H1 (cell line): ENCODE measurements around the gene SLC38A1. TPM values are rescaled to one million over a fixed set of nuclear protein-coding genes. Genes with fewer than 3 reads are reported as not detected.

Experiments used
- CTCF ChIA-PET: fragments of 300-600 bp; sonication (Branson Sonifier 250); formaldehyde crosslinking; loops from one replicate; lab custom pipeline; 2021; ENCODE audit not compliant: partially characterized antibody; lab: Charles Lee
- POLR2A ChIA-PET: fragments of 300-600 bp; sonication (Branson Sonifier 250); formaldehyde crosslinking; loops from one replicate; lab custom pipeline; 2021; ENCODE audit warnings: inconsistent platforms; ENCODE audit not compliant: partially characterized antibody; lab: Charles Lee
- DNase-seq, 2 experiments: peaks; one replicate each; pipeline versions ENCODE4 v3.0.0 to v3.0.0-alpha.2; 2010 to 2022; ENCODE audit warnings: low spot score in 2 of 2, low read depth in 1 of 2, mixed read lengths in 1 of 2
- FAIRE-seq: peaks from 2 replicates; lab custom pipeline; 2011; peaks lifted over from hg19 to GRCh38; lab: Jason Lieb, UNC
- H2AFZ ChIP-seq: 2 replicates; pipeline ENCODE4 v1.8.1; 2012; ENCODE audit warnings: low read length, inconsistent platforms
- H2AK5ac ChIP-seq: 2 replicates; pipeline ENCODE4 v1.6.1; 2013; ENCODE audit warnings: low read depth, low read length
- H2BK120ac ChIP-seq: replicated peaks from 2 replicates; pipeline ENCODE3; 2013; ENCODE audit warnings: low read depth, low read length, inconsistent platforms
- H2BK12ac ChIP-seq: 2 replicates; pipeline ENCODE4 v1.6.1; 2013; ENCODE audit warnings: low read depth, low read length
- H2BK15ac ChIP-seq: 2 replicates; pipeline ENCODE4 v1.6.1; 2013; ENCODE audit warnings: low read length
- H2BK20ac ChIP-seq: 2 replicates; pipeline ENCODE4 v1.6.1; 2013; ENCODE audit warnings: low read length
- H2BK5ac ChIP-seq: 2 replicates; pipeline ENCODE4 v1.6.1; 2013; ENCODE audit warnings: low read depth, low read length
- H3K14ac ChIP-seq: 2 replicates; pipeline ENCODE4 v1.6.1; 2013; ENCODE audit warnings: inconsistent platforms; ENCODE audit not compliant: insufficient read length
- H3K18ac ChIP-seq: 2 replicates; pipeline ENCODE4 v1.6.1; 2013; ENCODE audit warnings: low read length; ENCODE audit errors: extremely low read depth
- H3K23ac ChIP-seq: 2 replicates; pipeline ENCODE4 v1.6.1; 2013; ENCODE audit warnings: inconsistent platforms; ENCODE audit not compliant: insufficient read length
- H3K23me2 ChIP-seq: 2 replicates; pipeline ENCODE4 v1.6.1; 2013; ENCODE audit warnings: low read depth, low read length
- H3K27ac ChIP-seq: 2 replicates; pipeline ENCODE4 v1.6.1; 2011; ENCODE audit warnings: low read depth, low read length, inconsistent platforms
- H3K27me3 ChIP-seq, 4 experiments: replicated peaks in 1 of 4; 1 replicate in 1 of 4; 2 replicates in 3 of 4; pipeline versions ENCODE4 v1.6.1 to v1.8.1; 2011 to 2013; ENCODE audit warnings: low read length in 3 of 4, mild to moderate bottlenecking in 3 of 4, inconsistent platforms in 2 of 4, mixed read lengths in 2 of 4, moderate library complexity in 1 of 4; ENCODE audit not compliant: control insufficient read depth in 3 of 4, insufficient read depth in 3 of 4; ENCODE audit errors: extremely low read depth in 1 of 4
- H3K36me3 ChIP-seq, 4 experiments: 2 replicates each; pipeline versions ENCODE4 v1.6.1 to v1.8.1; 2011 to 2013; ENCODE audit warnings: mild to moderate bottlenecking in 4 of 4, low read length in 3 of 4, moderate library complexity in 2 of 4, control low read depth in 1 of 4, inconsistent platforms in 1 of 4; ENCODE audit not compliant: insufficient read depth in 4 of 4, control insufficient read depth in 2 of 4
- H3K4ac ChIP-seq: replicated peaks from 2 replicates; pipeline ENCODE3; 2013; ENCODE audit warnings: low read length, low read depth, mixed read lengths, inconsistent platforms; ENCODE audit not compliant: insufficient read length
- H3K4me1 ChIP-seq, 4 experiments: replicated peaks in 1 of 4; 1 replicate in 1 of 4; 2 replicates in 3 of 4; pipeline versions ENCODE4 v1.6.1 to v1.8.1; 2011 to 2013; ENCODE audit warnings: low read length in 3 of 4, inconsistent platforms in 2 of 4, mixed read lengths in 1 of 4; ENCODE audit not compliant: insufficient read depth in 4 of 4, control insufficient read depth in 3 of 4
- H3K4me2 ChIP-seq, 2 experiments: 2 replicates each; pipeline versions ENCODE4 v1.6.1 to v1.8.1; 2011 to 2013; ENCODE audit warnings: low read depth in 2 of 2, low read length in 2 of 2, control low read depth in 1 of 2, inconsistent platforms in 1 of 2, mild to moderate bottlenecking in 1 of 2; ENCODE audit not compliant: insufficient read depth in 1 of 2
- H3K4me3 ChIP-seq, 4 experiments: fragments of 200-600, 300-600 bp in 1 of 4; sonication (generic), shearing (Covaris generic), sonication (Bioruptor Twin) in 1 of 4; 2 replicates each; pipeline versions ENCODE4 v1.5.1 to v1.8.1; 2011 to 2016; ENCODE audit warnings: low read length in 4 of 4, low read depth in 3 of 4, control low read depth in 2 of 4, inconsistent platforms in 2 of 4, mild to moderate bottlenecking in 2 of 4, mixed read lengths in 1 of 4, moderate library complexity in 1 of 4; ENCODE audit not compliant: insufficient read depth in 2 of 4; ENCODE audit errors: extremely low read depth in 1 of 4
- H3K56ac ChIP-seq: replicated peaks from 2 replicates; pipeline ENCODE3; 2013; ENCODE audit warnings: low read depth, mild to moderate bottlenecking, mixed read lengths, low read length, inconsistent platforms; ENCODE audit not compliant: insufficient read length
- H3K79me1 ChIP-seq: 2 replicates; pipeline ENCODE4 v1.6.1; 2013; ENCODE audit warnings: low read depth, low read length, control low read depth
- H3K79me2 ChIP-seq, 2 experiments: 2 replicates each; pipeline versions ENCODE4 v1.6.1 to v1.8.1; 2012 to 2013; ENCODE audit warnings: low read length in 2 of 2, mild to moderate bottlenecking in 2 of 2, inconsistent platforms in 1 of 2; ENCODE audit not compliant: insufficient read depth in 2 of 2, control insufficient read depth in 1 of 2
- H3K9ac ChIP-seq, 4 experiments: replicated peaks in 1 of 4; 1 replicate in 1 of 4; 2 replicates in 3 of 4; pipeline versions ENCODE4 v1.6.1 to v1.8.1; 2011 to 2013; ENCODE audit warnings: low read depth in 3 of 4, low read length in 3 of 4, control low read depth in 2 of 4, mild to moderate bottlenecking in 2 of 4, moderate library complexity in 2 of 4, inconsistent platforms in 1 of 4; ENCODE audit errors: extremely low read depth in 1 of 4
- H3K9me3 ChIP-seq, 2 experiments: 2 replicates each; pipeline versions ENCODE4 v1.6.1 to v1.8.1; 2012 to 2013; ENCODE audit warnings: mild to moderate bottlenecking in 2 of 2, moderate library complexity in 2 of 2, control low read depth in 1 of 2, inconsistent platforms in 1 of 2, low read depth in 1 of 2, low read length in 1 of 2, mixed read lengths in 1 of 2; ENCODE audit not compliant: insufficient read depth in 2 of 2
- H4K20me1 ChIP-seq, 2 experiments: replicated peaks in 1 of 2; 2 replicates each; pipeline versions ENCODE3 to v1.8.1; 2011 to 2013; ENCODE audit warnings: inconsistent platforms in 2 of 2, low read length in 2 of 2, mild to moderate bottlenecking in 1 of 2; ENCODE audit not compliant: insufficient read depth in 2 of 2, control insufficient read depth in 1 of 2
- H4K5ac ChIP-seq: 2 replicates; pipeline ENCODE4 v1.6.1; 2013; ENCODE audit warnings: low read length, low read depth, mixed read lengths, inconsistent platforms; ENCODE audit not compliant: insufficient read length
- H4K8ac ChIP-seq: 2 replicates; pipeline ENCODE4 v1.8.0; 2013; ENCODE audit warnings: mild to moderate bottlenecking, moderate library complexity, low read length, inconsistent platforms; ENCODE audit not compliant: insufficient read depth; ENCODE audit errors: extremely low read depth
- H4K91ac ChIP-seq: replicated peaks from 2 replicates; pipeline ENCODE3; 2013; ENCODE audit warnings: low read length, mixed read lengths, inconsistent platforms; ENCODE audit not compliant: insufficient read length
- KDM5A ChIP-seq: fragments of 200-600 bp; IDR thresholded peaks from 2 replicates; pipeline ENCODE4 v1.7.1; 2012; ENCODE audit warnings: mild to moderate bottlenecking, low read length, inconsistent platforms, mixed read lengths
- RAD21 ChIP-seq, 2 experiments: IDR thresholded peaks in 1 of 2; conservative IDR thresholded peaks in 1 of 2; 2 replicates each; pipeline ENCODE4 v1.6.1; 2011; ENCODE audit warnings: low read depth in 2 of 2, low read length in 2 of 2, improper control_type of control experiment in 1 of 2, inconsistent platforms in 1 of 2, mild to moderate bottlenecking in 1 of 2, moderate library complexity in 1 of 2
- SAP30 ChIP-seq: fragments of 300-600 bp; sonication (generic); IDR thresholded peaks from 2 replicates; pipeline ENCODE4 v1.7.1; 2012; ENCODE audit warnings: low read length, moderate library complexity, mild to moderate bottlenecking, inconsistent platforms; ENCODE audit not compliant: insufficient read depth, insufficient replicate concordance
- TAF7 ChIP-seq: optimal IDR thresholded peaks from 2 replicates; pipeline ENCODE3; 2011; ENCODE audit warnings: low read depth, mild to moderate bottlenecking, inconsistent platforms, low read length, moderate library complexity, borderline replicate concordance
- WGBS, 2 experiments: shearing (Covaris generic) in 1 of 2; methylation state at CpG; one replicate each; pipeline versions ENCODE4 v1.1.6 to v1.1.7; 2013 to 2015; ENCODE audit warnings: low lambda C conversion rate in 2 of 2, mixed read lengths in 2 of 2, inconsistent platforms in 1 of 2, low coverage in 1 of 2, missing lambda C conversion rate in 1 of 2; ENCODE audit not compliant: insufficient replicate concordance in 2 of 2, insufficient coverage in 1 of 2, insufficient read length in 1 of 2; ENCODE audit errors: extremely low coverage in 1 of 2, missing lambda C conversion rate in 1 of 2; 5-methylcytosine and 5-hydroxymethylcytosine counted together
- polyA plus RNA-seq, 7 experiments: library from polyadenylated mRNA; depleted of rRNA in 3 of 7; stranded (reverse) in 5 of 7; unstranded in 2 of 7; fragments of >200 nt in 5 of 7; fragments of 200-250 nt in 2 of 7; gene quantifications; 1 replicate in 5 of 7; 2 replicates in 1 of 7; 4 replicates in 1 of 7; pipeline versions ENCODE4 v1.2.1 to v1.2.3, GENCODE V29; 2011 to 2013; ENCODE audit warnings: missing spikeins in 2 of 7, mixed read lengths in 2 of 7
- total RNA-seq: library from RNA; stranded (reverse); fragmentation: NEBNext Ultra II Directional; extraction: Animal tissue kit (Norgen Biotek cat#: 25700); gene quantifications from 2 replicates; pipeline ENCODE4 v1.2.1, GENCODE V29; 2021

The SLC38A1 gene
- total and polyA plus RNA-seq, 2 of the 8 experiments (the other 6 are each of a cell fraction or from before 2014, with no cell fraction given), result 83.4 to 242 TPM

DNA sequence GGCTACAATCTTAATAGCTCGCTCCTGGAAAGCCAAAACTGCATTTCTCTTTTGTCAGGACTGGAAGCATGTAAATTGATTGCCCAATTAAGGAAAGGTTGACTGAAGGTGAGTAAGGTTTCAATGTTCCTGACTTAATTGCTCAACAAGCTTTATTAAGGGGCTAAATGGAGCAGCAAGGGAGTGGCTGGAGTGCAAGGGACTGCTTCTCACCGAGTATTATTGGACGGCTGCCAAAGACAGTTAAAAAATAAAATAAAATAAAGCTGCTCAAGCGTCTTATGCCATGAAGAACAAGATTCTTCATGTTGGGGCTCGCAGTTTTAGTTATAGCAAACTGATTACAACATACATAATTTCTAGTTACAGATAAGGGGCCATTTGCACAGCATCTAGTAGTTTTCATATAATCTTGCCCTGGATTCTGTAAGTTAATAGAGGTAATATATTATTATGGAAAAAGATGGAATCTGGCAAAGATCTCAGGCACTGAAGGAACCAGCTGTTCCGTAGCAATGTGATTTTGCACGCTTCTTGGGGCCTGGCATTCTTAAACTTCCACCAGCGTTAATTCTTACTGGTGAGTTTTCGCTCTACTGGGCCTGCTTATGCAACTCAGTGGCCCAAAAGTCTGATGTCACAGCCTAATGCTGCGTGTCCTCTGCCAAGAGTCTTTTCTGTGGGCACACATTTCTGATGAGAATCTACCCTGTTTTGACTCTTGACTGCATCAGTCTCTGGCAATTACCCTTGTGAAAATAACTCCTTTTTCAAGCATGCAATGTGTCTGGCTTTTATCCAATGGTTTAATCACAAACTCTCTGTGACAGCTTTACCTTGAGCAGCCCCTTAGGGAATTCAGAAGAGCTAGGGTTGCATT, 108.5 kb downstream of the SLC38A1 start:
- CTCF ChIA-PET, result interaction anchor here (0.6 to 1.8 kb wide), 4 partner anchors 18 to 141 kb away, joined by 3 to 4 read pairs (median 3); no protein-coding TSS in a partner anchor
- Histone ChIP-seq H3K79me1 (no peaks in the 10 kb centered on the region), H4K5ac (no peak overlapping the region), H3K4me1 (no peaks in the 10 kb centered on the region), H3K4ac (no peak overlapping the region), H3K23me2 (no peaks in the 10 kb centered on the region; the same call in 1 of the 2 replicates), H3K79me2 (no peaks in the 10 kb centered on the region), H4K8ac (no peak overlapping the region), H4K91ac (no peak overlapping the region), H2BK5ac (no peak overlapping the region), H3K23ac (no peak overlapping the region), H2BK12ac (no peak overlapping the region), H3K14ac (no peak overlapping the region), H3K4me3 (no peak overlapping the region), H3K36me3 (no peaks in the 10 kb centered on the region), H3K9ac (no peak overlapping the region), H2BK15ac (no peak overlapping the region), H4K20me1 (no peaks in the 10 kb centered on the region)
- DNase-seq (no peak), FAIRE-seq (no peak)
- WGBS, 2 experiments, result 87% methylated on average over 10 of the region's 10 CpGs; no CpG with 5 or more reads in 1 of the 2 experiments
- TF ChIP-seq TAF7 (no peak), KDM5A (no peak), SAP30 (no peak), RAD21 (IDR thresholded peaks at IDR 0.05 in 1 of 2, conservative IDR thresholded peaks at IDR 0.05 in 1 of 2; ENCODE audit: low read depth in 2 of 2, low read length in 2 of 2) (no peak)
- TF ChIP-seq, all 59 proteins: peak for 0
- Histone ChIP-seq H3K4me2 (no peak overlapping the region), H2BK120ac (no peak overlapping the region), H2AFZ (peak overlapping the region; percentile 79), H3K9me3 (no peaks in the 10 kb centered on the region), H2BK20ac (no peak overlapping the region), H3K27me3 (no peaks in the 10 kb centered on the region), H2AK5ac (no peak overlapping the region), H3K18ac (no peak overlapping the region), H3K56ac (no peak overlapping the region), H3K27ac (no peak overlapping the region)
- POLR2A ChIA-PET, result interaction anchor here (0.9 kb wide), 1 partner anchor 22 kb away, joined by 3 read pairs; no protein-coding TSS in a partner anchor
